Measurements from ENCODE around the gene TRIM50.
"Not testable (repeated sequence)": the region's sequence is repeated elsewhere in the genome, so short reads cannot be mapped to it uniquely, and the experiment has no call there.

TRIM50 gene

DNA sequence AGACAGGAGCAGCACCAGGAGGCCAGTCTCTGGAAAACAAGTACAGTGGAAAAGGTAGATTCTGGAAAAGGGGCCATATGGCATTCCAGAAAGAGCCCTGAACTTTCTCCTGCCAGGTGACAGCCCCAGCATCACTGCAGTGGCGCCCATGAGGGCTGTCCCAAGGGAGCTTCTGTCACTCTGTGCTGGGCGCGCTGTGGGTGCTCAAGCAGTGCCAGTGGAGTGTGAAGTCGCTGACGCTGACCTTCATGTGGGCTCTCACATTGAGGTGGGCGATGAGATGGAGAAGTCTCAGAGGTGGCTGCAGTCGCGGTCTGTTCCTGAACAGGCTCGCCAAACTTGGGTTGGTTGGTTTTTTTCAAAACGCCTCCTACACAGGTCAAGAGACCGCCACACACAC, 38.2 kb upstream of the TRIM50 start:
- no peak for DNase-seq (ENCODE audit: extremely low spot score)
- TF ChIP-seq LEF1 (IDR thresholded peaks at IDR 0.05; ENCODE audit: borderline replicate concordance) = no peak
- no peak for TF ChIP-seq CTBP1 (IDR thresholded peaks at IDR 0.05; ENCODE audit: borderline replicate concordance)
- TF ChIP-seq NFRKB (IDR thresholded peaks at IDR 0.05) = no peak
- no peak for TF ChIP-seq ELF4 (IDR thresholded peaks at IDR 0.05)
- TF ChIP-seq FOXK2 (IDR thresholded peaks at IDR 0.05) = no peak
- TF ChIP-seq, protein P1, sequence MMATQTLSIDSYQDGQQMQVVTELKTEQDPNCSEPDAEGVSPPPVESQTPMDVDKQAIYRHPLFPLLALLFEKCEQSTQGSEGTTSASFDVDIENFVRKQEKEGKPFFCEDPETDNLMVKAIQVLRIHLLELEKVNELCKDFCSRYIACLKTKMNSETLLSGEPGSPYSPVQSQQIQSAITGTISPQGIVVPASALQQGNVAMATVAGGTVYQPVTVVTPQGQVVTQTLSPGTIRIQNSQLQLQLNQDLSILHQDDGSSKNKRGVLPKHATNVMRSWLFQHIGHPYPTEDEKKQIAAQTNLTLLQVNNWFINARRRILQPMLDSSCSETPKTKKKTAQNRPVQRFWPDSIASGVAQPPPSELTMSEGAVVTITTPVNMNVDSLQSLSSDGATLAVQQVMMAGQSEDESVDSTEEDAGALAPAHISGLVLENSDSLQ (IDR thresholded peaks at IDR 0.05) = no peak
- TF ChIP-seq FOXM1 (IDR thresholded peaks at IDR 0.05; ENCODE audit: borderline replicate concordance) = no peak
- no peak for TF ChIP-seq BHLHE40 (IDR thresholded peaks at IDR 0.05; ENCODE audit: borderline replicate concordance)
- TF ChIP-seq SP1 (IDR thresholded peaks at IDR 0.05) = no peak
- no peak for TF ChIP-seq SUZ12 (IDR thresholded peaks at IDR 0.05)
- no peak for TF ChIP-seq ZNF384 (IDR thresholded peaks at IDR 0.05)
- no peak for TF ChIP-seq HDGF (IDR thresholded peaks at IDR 0.05; ENCODE audit: borderline replicate concordance)
- ChIA-PET CTCF (no interaction called here), POLR2A (no interaction called here)

GRCh38 chr7:73364006-73364728, 36.3 kb upstream of the TRIM50 start:
- no peak for DNase-seq (ENCODE audit: extremely low spot score)
- CTCF ChIA-PET = no interaction called here
- TF ChIP-seq, protein P1 (IDR thresholded peaks at IDR 0.05) = no peak
- TF ChIP-seq CTBP1 (IDR thresholded peaks at IDR 0.05; ENCODE audit: borderline replicate concordance) (no peak), SP1 (IDR thresholded peaks at IDR 0.05) (no peak), BHLHE40 (IDR thresholded peaks at IDR 0.05; ENCODE audit: borderline replicate concordance) (no peak), SUZ12 (IDR thresholded peaks at IDR 0.05) (no peak), ARNT (IDR thresholded peaks at IDR 0.05) (no peak)
- POLR2A ChIA-PET = no interaction called here

GRCh38 chr7:73363225-73364005, 35.5 kb upstream of the TRIM50 start:
- CTCF ChIA-PET = no interaction called here
- no peak for DNase-seq (ENCODE audit: extremely low spot score)
- TF ChIP-seq ZNF384 (IDR thresholded peaks at IDR 0.05) (no peak), CTBP1 (IDR thresholded peaks at IDR 0.05; ENCODE audit: borderline replicate concordance) (no peak), LEF1 (IDR thresholded peaks at IDR 0.05; ENCODE audit: borderline replicate concordance) (no peak), TARDBP (IDR thresholded peaks at IDR 0.05) (no peak), FOXA1 (IDR thresholded peaks at IDR 0.05) (no peak), L3MBTL2 (conservative IDR thresholded peaks at IDR 0.05) (no peak), BHLHE40 (IDR thresholded peaks at IDR 0.05; ENCODE audit: borderline replicate concordance) (no peak), SP1 (IDR thresholded peaks at IDR 0.05) (no peak), FOXM1 (IDR thresholded peaks at IDR 0.05; ENCODE audit: borderline replicate concordance) (no peak), SUZ12 (IDR thresholded peaks at IDR 0.05) (no peak), ELF4 (IDR thresholded peaks at IDR 0.05) (no peak), HDGF (IDR thresholded peaks at IDR 0.05; ENCODE audit: borderline replicate concordance) (no peak), ARNT (IDR thresholded peaks at IDR 0.05) (no peak), NFRKB (IDR thresholded peaks at IDR 0.05) (no peak), FOXK2 (IDR thresholded peaks at IDR 0.05) (no peak)
- TF ChIP-seq, protein P1 (IDR thresholded peaks at IDR 0.05) = no peak
- POLR2A ChIA-PET = no interaction called here

GRCh38 chr7:73360590-73360989, 32.7 kb upstream of the TRIM50 start:
- DNase-seq (ENCODE audit: extremely low spot score); POLR2A ChIA-PET: not testable (repeated sequence)
- CTCF ChIA-PET = interaction anchor here (0.6 kb wide), 1 partner anchor 15 kb away, joined by 3 read pairs; no protein-coding TSS in a partner anchor

- TF ChIP-seq ARNT (IDR thresholded peaks at IDR 0.05) = no peak
- TF ChIP-seq SP1 (IDR thresholded peaks at IDR 0.05) = no peak
- POLR2A ChIA-PET = no interaction called here
- CTCF ChIA-PET = no interaction called here
- DNase-seq (ENCODE audit: extremely low spot score) = no peak
Observed at GRCh38 chr7:73359746-73360375, 32.0 kb upstream of the TRIM50 start.

DNA sequence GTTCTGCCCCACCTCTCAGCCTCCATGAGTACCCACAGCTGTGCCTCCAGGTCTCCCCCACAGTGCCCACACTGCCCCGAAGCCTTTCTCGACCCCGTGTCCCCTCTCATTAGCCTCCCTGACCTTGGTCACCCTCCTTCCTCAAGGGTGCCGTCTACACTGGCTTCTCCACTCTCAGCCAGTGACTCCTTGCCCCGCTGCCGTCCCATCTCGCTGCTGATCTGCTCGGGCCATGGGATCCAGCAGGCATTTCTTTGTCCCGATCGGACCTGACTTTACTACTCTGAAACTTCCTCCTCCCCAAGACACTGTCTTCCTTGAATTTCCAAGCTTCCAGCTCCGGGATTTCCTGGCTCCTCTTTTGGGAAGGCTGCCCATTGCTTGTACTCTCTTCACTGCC, 31.4 kb upstream of the TRIM50 start:
- ChIA-PET POLR2A (no interaction called here), CTCF (no interaction called here)
- TF ChIP-seq, protein P1 (IDR thresholded peaks at IDR 0.05) = no peak
- DNase-seq (ENCODE audit: extremely low spot score) = no peak
